ENCODE measurements around the gene DTNA.
A peak's percentile ranks its signal among the peaks of the same experiment; 100 is the strongest.

The DTNA gene

DNA sequence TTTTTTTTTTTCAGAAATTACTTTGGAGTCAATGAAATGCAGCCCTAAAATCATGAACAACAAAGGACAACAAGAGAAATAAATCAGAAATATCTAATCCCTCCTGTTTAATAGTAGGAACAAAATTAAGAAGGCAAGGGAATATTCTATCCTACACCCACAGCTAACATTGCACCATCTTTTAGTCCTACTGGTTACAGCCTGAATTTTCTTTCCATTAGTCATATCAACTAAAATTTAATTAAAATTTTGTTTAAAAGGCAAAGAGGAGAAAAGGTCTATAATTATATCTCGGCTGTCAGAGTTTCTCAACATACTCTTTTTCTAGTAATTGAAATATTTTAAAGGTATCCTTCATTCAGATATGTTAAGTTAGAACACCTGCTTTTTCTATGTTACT, 61.9 kb downstream of the DTNA start:
- H3K4me3 ChIP-seq (ENCODE audit: severe bottlenecking) = no peak overlapping the region
- H3K36me3 ChIP-seq (ENCODE audit: low read depth) = no peaks in the 10 kb centered on the region
- DNase-seq (ENCODE audit: low spot score) = no peak
- H3K27me3 ChIP-seq (ENCODE audit: insufficient read depth, poor library complexity, severe bottlenecking) = no peaks in the 10 kb centered on the region
- H3K9me3 ChIP-seq (ENCODE audit: severe bottlenecking) = no peaks in the 10 kb centered on the region
- TF ChIP-seq, protein P1, sequence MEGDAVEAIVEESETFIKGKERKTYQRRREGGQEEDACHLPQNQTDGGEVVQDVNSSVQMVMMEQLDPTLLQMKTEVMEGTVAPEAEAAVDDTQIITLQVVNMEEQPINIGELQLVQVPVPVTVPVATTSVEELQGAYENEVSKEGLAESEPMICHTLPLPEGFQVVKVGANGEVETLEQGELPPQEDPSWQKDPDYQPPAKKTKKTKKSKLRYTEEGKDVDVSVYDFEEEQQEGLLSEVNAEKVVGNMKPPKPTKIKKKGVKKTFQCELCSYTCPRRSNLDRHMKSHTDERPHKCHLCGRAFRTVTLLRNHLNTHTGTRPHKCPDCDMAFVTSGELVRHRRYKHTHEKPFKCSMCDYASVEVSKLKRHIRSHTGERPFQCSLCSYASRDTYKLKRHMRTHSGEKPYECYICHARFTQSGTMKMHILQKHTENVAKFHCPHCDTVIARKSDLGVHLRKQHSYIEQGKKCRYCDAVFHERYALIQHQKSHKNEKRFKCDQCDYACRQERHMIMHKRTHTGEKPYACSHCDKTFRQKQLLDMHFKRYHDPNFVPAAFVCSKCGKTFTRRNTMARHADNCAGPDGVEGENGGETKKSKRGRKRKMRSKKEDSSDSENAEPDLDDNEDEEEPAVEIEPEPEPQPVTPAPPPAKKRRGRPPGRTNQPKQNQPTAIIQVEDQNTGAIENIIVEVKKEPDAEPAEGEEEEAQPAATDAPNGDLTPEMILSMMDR (IDR thresholded peaks at IDR 0.05; ENCODE audit: poor library complexity, severe bottlenecking) = no peak
- H3K4me1 ChIP-seq (ENCODE audit: insufficient read depth, poor library complexity, severe bottlenecking) = peaks cover 25% of the 10 kb centered on the region
- no peak for ATAC-seq (ENCODE audit: low read depth)
- no peak overlapping the region for H3K27ac ChIP-seq (ENCODE audit: poor library complexity, severe bottlenecking)

DNA sequence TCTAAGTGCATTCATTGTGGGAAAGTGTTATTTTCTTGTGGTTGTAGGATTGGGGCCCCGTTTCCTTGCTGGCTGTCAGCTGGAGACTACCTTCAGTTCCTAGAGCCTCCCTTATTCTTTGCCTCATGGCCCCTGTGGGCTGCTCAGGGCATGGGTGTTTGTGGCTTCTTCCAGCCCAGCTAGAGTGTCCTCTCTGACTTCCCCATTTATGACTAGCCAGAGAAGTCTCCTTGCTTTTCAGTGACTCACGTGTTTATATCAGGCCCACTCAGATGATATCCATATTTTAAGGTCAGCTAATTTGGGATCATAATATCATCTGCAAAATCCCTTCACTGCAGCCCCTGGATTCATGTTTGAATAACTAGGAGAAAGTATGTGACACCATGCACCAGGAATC, 62.8 kb downstream of the DTNA start:
- Histone ChIP-seq H3K27ac (ENCODE audit: poor library complexity, severe bottlenecking) (no peak overlapping the region), H3K36me3 (ENCODE audit: low read depth) (no peaks in the 10 kb centered on the region), H3K9me3 (ENCODE audit: severe bottlenecking) (no peaks in the 10 kb centered on the region), H3K4me1 (ENCODE audit: insufficient read depth, poor library complexity, severe bottlenecking) (peaks cover 16% of the 10 kb centered on the region), H3K27me3 (ENCODE audit: insufficient read depth, poor library complexity, severe bottlenecking) (no peaks in the 10 kb centered on the region), H3K4me3 (ENCODE audit: severe bottlenecking) (no peak overlapping the region)
- TF ChIP-seq, protein P1 (IDR thresholded peaks at IDR 0.05; ENCODE audit: poor library complexity, severe bottlenecking) = no peak
- no peak for ATAC-seq (ENCODE audit: low read depth)
- no peak for DNase-seq (ENCODE audit: low spot score)

DNA sequence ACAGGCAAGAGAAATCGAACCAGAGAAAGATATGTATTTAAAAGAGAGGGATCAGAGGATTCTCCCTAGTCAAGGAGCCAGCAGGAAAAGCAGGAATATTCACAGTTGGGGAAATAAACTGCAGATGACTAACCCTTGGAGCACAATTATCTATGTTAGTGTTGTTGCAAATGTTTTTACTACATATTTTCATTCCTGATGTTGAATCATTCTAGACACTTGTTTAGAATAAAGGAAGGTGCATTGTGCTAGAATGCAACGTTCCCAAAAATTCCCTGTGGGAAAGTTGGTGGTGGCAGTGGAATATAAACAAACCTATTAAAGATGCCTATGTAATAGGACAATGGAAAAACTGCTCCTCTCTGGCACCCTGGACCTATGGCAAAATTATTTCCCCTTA, 63.3 kb downstream of the DTNA start:
- no peak overlapping the region for H3K4me3 ChIP-seq (ENCODE audit: severe bottlenecking)

DNA sequence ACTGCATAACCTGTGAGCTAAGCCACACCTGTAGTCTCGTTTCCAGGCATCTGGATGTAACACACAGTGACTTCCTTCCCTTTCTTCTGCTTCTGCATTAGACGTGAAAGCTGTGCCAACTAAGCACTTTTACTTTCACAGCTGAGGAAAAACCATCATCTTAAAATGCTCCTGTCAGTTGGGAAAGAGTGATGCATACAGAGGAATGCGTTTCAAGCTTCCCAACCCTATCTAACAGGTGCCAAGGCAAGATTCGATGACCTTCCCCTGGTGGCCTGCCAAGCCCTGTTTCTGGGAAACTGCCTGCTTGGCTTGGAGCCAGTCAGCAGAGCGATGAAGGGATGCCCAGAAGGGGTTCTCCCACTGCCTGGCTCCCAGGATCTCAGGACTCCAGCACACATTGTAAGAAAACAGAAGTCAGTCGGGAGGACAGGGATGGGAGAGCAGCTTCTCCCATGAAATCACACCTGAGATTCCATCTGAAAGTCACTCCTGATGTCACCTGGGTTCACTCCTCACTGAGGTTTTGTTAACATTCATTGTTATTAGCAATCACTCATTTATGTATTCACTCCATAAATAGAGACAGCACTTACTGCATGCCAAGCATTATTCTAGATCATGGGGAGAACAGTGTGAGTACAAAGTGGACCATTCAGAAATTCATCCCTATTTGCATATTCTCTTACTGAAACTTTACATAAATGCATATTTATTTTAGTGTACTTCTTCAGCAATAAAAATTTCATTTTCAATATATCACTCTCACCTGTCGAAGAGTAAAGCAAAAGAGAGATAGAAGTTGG, 64.1 kb downstream of the DTNA start:
- Histone ChIP-seq H3K9me3 (ENCODE audit: severe bottlenecking) (no peaks in the 10 kb centered on the region), H3K4me1 (ENCODE audit: insufficient read depth, poor library complexity, severe bottlenecking) (peaks cover 11% of the 10 kb centered on the region), H3K4me3 (ENCODE audit: severe bottlenecking) (no peak overlapping the region), H3K36me3 (ENCODE audit: low read depth) (no peaks in the 10 kb centered on the region), H3K27ac (ENCODE audit: poor library complexity, severe bottlenecking) (no peak overlapping the region), H3K27me3 (ENCODE audit: insufficient read depth, poor library complexity, severe bottlenecking) (no peaks in the 10 kb centered on the region)
- ATAC-seq (ENCODE audit: low read depth) (peak; percentile 72), DNase-seq (ENCODE audit: low spot score) (peak; percentile 42)
- TF ChIP-seq, protein P1 (IDR thresholded peaks at IDR 0.05; ENCODE audit: poor library complexity, severe bottlenecking) = no peak

More for the DNA sequence above, 63.3 kb downstream of the DTNA start:
- Histone ChIP-seq H3K36me3 (ENCODE audit: low read depth) (no peaks in the 10 kb centered on the region), H3K27me3 (ENCODE audit: insufficient read depth, poor library complexity, severe bottlenecking) (no peaks in the 10 kb centered on the region), H3K4me1 (ENCODE audit: insufficient read depth, poor library complexity, severe bottlenecking) (peaks cover 11% of the 10 kb centered on the region), H3K27ac (ENCODE audit: poor library complexity, severe bottlenecking) (no peak overlapping the region), H3K9me3 (ENCODE audit: severe bottlenecking) (no peaks in the 10 kb centered on the region)
- no peak for DNase-seq (ENCODE audit: low spot score)
- peak; percentile 35; the same call in 2 of the 3 replicates for ATAC-seq (ENCODE audit: low read depth)
- TF ChIP-seq, protein P1 (IDR thresholded peaks at IDR 0.05; ENCODE audit: poor library complexity, severe bottlenecking) = no peak

DNA sequence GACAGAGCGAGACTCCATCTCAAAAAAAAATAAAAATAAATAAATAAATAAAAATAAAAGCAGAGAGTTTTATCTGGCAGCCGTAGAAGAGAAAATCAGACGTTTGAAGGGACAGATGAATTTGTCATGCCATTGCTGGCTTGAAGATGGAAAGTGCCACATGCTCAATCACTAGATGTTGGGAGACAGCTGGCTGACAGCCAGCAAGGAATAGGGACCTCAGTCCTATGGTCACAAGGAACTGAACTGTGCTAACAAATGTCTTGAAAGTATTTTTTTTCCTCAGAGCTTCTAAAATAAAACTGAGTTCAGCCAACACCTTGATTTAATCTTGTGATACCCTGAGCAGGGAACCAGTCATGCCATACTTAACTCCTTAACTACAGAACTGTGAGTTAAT, 65.4 kb downstream of the DTNA start:
- Histone ChIP-seq H3K27ac (ENCODE audit: poor library complexity, severe bottlenecking) (no peak overlapping the region), H3K4me1 (ENCODE audit: insufficient read depth, poor library complexity, severe bottlenecking) (peaks cover 11% of the 10 kb centered on the region), H3K9me3 (ENCODE audit: severe bottlenecking) (no peaks in the 10 kb centered on the region), H3K36me3 (ENCODE audit: low read depth) (no peaks in the 10 kb centered on the region), H3K27me3 (ENCODE audit: insufficient read depth, poor library complexity, severe bottlenecking) (no peaks in the 10 kb centered on the region), H3K4me3 (ENCODE audit: severe bottlenecking) (no peak overlapping the region)
- no peak for ATAC-seq (ENCODE audit: low read depth)
- TF ChIP-seq, protein P1 (IDR thresholded peaks at IDR 0.05; ENCODE audit: poor library complexity, severe bottlenecking) = no peak
- DNase-seq (ENCODE audit: low spot score) = no peak
